ENCODE results near the gene TMEM270. TPM values are rescaled to one million over a fixed set of nuclear protein-coding genes. Genes with fewer than 3 reads are reported as not detected.

The TMEM270 gene
- total and polyA plus RNA-seq, 2 donors (not counting 1 experiment from before 2014, with no cell fraction given), result not detected

DNA sequence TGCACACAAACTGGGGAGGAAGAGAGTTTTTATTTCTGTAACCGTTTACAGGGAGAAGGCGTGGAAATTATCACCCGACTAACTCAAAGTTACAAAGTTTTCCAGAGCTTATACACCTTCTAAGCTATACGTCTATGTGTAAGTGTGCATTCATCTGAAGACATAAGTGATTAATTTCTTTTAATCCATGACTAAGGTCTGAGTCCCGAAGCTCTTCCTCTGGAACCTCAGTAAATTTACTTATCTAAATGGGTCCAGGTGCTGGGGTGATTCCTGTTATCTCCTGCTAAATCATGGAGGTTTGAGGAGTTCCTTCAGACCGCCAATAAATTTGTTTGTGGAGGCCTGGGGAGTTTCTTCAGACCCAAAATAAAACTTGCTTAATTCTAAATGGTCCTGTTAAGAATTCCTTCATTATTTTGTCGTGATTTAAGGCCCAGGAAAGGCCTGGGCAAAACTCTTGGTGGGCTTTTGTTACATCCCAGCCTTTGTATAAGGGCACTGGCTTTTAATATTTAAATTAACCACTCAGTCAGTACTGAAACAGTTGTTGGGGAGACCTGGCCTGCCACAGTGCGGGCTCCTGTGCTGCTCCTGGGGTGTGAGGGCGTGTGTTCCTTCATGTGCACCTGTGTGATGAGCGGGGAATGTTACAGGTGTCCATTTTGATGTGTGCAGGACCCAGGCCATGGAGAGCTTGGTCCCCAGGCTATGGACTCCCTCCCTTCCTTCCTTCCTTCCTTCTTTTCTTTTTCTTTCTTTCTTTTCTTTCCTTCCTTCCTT, 12.8 kb upstream of the TMEM270 start:
- TF ChIP-seq, protein P1, sequence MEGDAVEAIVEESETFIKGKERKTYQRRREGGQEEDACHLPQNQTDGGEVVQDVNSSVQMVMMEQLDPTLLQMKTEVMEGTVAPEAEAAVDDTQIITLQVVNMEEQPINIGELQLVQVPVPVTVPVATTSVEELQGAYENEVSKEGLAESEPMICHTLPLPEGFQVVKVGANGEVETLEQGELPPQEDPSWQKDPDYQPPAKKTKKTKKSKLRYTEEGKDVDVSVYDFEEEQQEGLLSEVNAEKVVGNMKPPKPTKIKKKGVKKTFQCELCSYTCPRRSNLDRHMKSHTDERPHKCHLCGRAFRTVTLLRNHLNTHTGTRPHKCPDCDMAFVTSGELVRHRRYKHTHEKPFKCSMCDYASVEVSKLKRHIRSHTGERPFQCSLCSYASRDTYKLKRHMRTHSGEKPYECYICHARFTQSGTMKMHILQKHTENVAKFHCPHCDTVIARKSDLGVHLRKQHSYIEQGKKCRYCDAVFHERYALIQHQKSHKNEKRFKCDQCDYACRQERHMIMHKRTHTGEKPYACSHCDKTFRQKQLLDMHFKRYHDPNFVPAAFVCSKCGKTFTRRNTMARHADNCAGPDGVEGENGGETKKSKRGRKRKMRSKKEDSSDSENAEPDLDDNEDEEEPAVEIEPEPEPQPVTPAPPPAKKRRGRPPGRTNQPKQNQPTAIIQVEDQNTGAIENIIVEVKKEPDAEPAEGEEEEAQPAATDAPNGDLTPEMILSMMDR (IDR thresholded peaks at IDR 0.05), result no peak
- no peak for TF ChIP-seq EZH2 (IDR thresholded peaks at IDR 0.05; ENCODE audit: borderline replicate concordance, insufficient read depth, low read depth, low read length, poor library complexity, severe bottlenecking)
- no peak for ATAC-seq (ENCODE audit: low read depth)
- H3K27me3 Mint-ChIP-seq, result peaks cover 16% of the 10 kb centered on the region
- H3K27ac Mint-ChIP-seq, result no peak overlapping the region
- WGBS (ENCODE audit: insufficient coverage), result 100% methylated on average over 2 of the region's 10 CpGs
- ChIA-PET POLR2A (no interaction called here), CTCF (interaction anchor here (1.2 to 1.5 kb wide), 2 partner anchors 10 to 109 kb away, joined by 3 read pairs; partner anchors contain the start of gene ABHD11)
- Histone ChIP-seq H3K27me3 (replicated peaks in 1 of 4; ENCODE audit: control extremely low read depth in 1 of 4, control insufficient read depth in 3 of 4, insufficient read depth in 4 of 4, low read length in 3 of 4) (peaks cover 0 to 4% (median 1%) of the 10 kb centered on the region in 4 experiments), H3K9me3 (ENCODE audit: control extremely low read depth in 1 of 3, control insufficient read depth in 2 of 3, insufficient read depth in 1 of 3, low read length in 2 of 3) (no peaks in the 10 kb centered on the region), H3K27ac (ENCODE audit: low read length in 2 of 2) (no peak overlapping the region), H3K4me3 (ENCODE audit: control extremely low read depth in 1 of 5, extremely low read depth in 1 of 5, insufficient read depth in 1 of 5, low read depth in 2 of 5, low read length in 4 of 5) (no peak overlapping the region), H4K20me1 (ENCODE audit: control insufficient read depth, insufficient read depth, low read length, poor library complexity, severe bottlenecking) (no peaks in the 10 kb centered on the region), H3K36me3 (replicated peaks in 1 of 2; ENCODE audit: control extremely low read depth in 1 of 2, control insufficient read depth in 1 of 2, extremely low read depth in 1 of 2, insufficient read depth in 2 of 2, low read length in 1 of 2) (no peaks in the 10 kb centered on the region), H3K4me2 (replicated peaks; ENCODE audit: low read depth, low read length, poor library complexity, severe bottlenecking) (no peak overlapping the region), H3K9ac (ENCODE audit: low read length) (no peak overlapping the region), H3K4me1 (ENCODE audit: control insufficient read depth in 2 of 2, insufficient read depth in 2 of 2, low read length in 2 of 2) (peaks cover 21 to 28% of the 10 kb centered on the region in 2 donors), H3K79me2 (ENCODE audit: control insufficient read depth, insufficient read depth, low read length) (no peaks in the 10 kb centered on the region), H2AFZ (ENCODE audit: insufficient read depth, low read depth, low read length, poor library complexity, severe bottlenecking) (no peak overlapping the region)
- H3K9me3 Mint-ChIP-seq (ENCODE audit: insufficient read depth), result no peaks in the 10 kb centered on the region
- intact Hi-C loops (cut with micrococcal nuclease), result no loop called here
- H3K4me1 Mint-ChIP-seq, result peaks cover 30% of the 10 kb centered on the region
- DNase-seq, result no peak
- no peak overlapping the region for H3K4me3 Mint-ChIP-seq

DNA sequence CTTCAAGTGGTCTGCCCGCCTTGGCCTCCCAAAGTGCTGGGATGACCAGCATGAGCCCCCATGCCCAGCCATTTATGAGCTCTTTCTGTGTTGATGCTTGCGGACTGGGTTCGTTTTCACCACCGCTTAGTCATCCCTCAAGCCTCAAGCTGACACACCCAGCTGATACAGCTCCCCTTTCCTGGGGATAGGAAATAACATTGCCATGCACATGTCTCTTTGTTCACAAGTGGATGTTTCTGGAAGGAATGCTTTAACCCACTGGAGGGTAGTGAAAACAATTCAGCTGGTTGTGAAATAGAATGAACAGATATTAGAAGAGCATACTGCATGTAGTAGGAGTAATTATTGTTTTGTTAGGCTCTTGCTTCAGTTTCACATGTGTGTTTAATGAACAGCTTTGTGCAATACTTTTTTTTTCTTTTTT, 10.2 kb upstream of the TMEM270 start:
- Mint-ChIP-seq H3K9me3 (ENCODE audit: insufficient read depth) (no peaks in the 10 kb centered on the region), H3K4me3 (no peak overlapping the region), H3K27ac (no peak overlapping the region), H3K4me1 (peaks cover 18% of the 10 kb centered on the region), H3K27me3 (peaks cover 27% of the 10 kb centered on the region)
- H3K27ac ChIP-seq (ENCODE audit: low read length in 2 of 2), result no peak overlapping the region
- H3K79me2 ChIP-seq (ENCODE audit: control insufficient read depth, insufficient read depth, low read length), result no peaks in the 10 kb centered on the region
- TF ChIP-seq EZH2 (IDR thresholded peaks at IDR 0.05; ENCODE audit: borderline replicate concordance, insufficient read depth, low read depth, low read length, poor library complexity, severe bottlenecking), result no peak
- TF ChIP-seq, protein P1 (IDR thresholded peaks at IDR 0.05), result no peak
- ChIA-PET CTCF (interaction anchor here (1.1 to 1.4 kb wide), 3 partner anchors 24 to 244 kb away, joined by 3 to 6 read pairs (median 3); no protein-coding TSS in a partner anchor), POLR2A (interaction anchor here (0.6 kb wide), 1 partner anchor 8 kb away, joined by 5 read pairs; the partner anchor contains the start of gene METTL27)
- 84% methylated on average over 4 of the region's 4 CpGs for WGBS (ENCODE audit: insufficient coverage)
- no peak for ATAC-seq (ENCODE audit: low read depth)
- DNase-seq, result no peak
- H4K20me1 ChIP-seq (ENCODE audit: control insufficient read depth, insufficient read depth, low read length, poor library complexity, severe bottlenecking), result no peaks in the 10 kb centered on the region
- H3K4me3 ChIP-seq (ENCODE audit: control extremely low read depth in 1 of 5, extremely low read depth in 1 of 5, insufficient read depth in 1 of 5, low read depth in 2 of 5, low read length in 4 of 5), result no peak overlapping the region
- no peak overlapping the region for H3K4me2 ChIP-seq (replicated peaks; ENCODE audit: low read depth, low read length, poor library complexity, severe bottlenecking)
- peaks cover 0 to 4% (median 0%) of the 10 kb centered on the region in 3 donors for H3K9me3 ChIP-seq (ENCODE audit: control extremely low read depth in 1 of 3, control insufficient read depth in 2 of 3, insufficient read depth in 1 of 3, low read length in 2 of 3)
- H3K9ac ChIP-seq (ENCODE audit: low read length), result no peak overlapping the region
- intact Hi-C loops (cut with micrococcal nuclease), result no loop called here
- no peaks in the 10 kb centered on the region for H3K36me3 ChIP-seq (replicated peaks in 1 of 2; ENCODE audit: control extremely low read depth in 1 of 2, control insufficient read depth in 1 of 2, extremely low read depth in 1 of 2, insufficient read depth in 2 of 2, low read length in 1 of 2)
- H2AFZ ChIP-seq (ENCODE audit: insufficient read depth, low read depth, low read length, poor library complexity, severe bottlenecking), result no peak overlapping the region
- H3K4me1 ChIP-seq (ENCODE audit: control insufficient read depth in 2 of 2, insufficient read depth in 2 of 2, low read length in 2 of 2), result peaks cover 10 to 16% of the 10 kb centered on the region in 2 donors
- peaks cover 0 to 12% (median 3%) of the 10 kb centered on the region in 4 experiments for H3K27me3 ChIP-seq (replicated peaks in 1 of 4; ENCODE audit: control extremely low read depth in 1 of 4, control insufficient read depth in 3 of 4, insufficient read depth in 4 of 4, low read length in 3 of 4)

All from B cell (primary cell).